ENCODE measurements around the gene FBLIM1. TPM values are rescaled to one million over a fixed set of nuclear protein-coding genes. Genes with fewer than 3 reads are reported as not detected.

FBLIM1 gene
- total and polyA plus RNA-seq, 3 donors from 2014 or later: 23.3 to 52.5 (median 32.8) TPM

- DNase-seq: no peak
- Histone ChIP-seq H3K27me3 (no peaks in the 10 kb centered on the region), H3K27ac (no peak overlapping the region), H3K36me3 (ENCODE audit: low read depth, missing control alignments) (no peaks in the 10 kb centered on the region), H3K9me3 (no peaks in the 10 kb centered on the region), H3K4me1 (no peaks in the 10 kb centered on the region), H3K4me3 (no peak overlapping the region)
- TF ChIP-seq POLR2A (IDR thresholded peaks at IDR 0.05) (no peak), CTCF (IDR thresholded peaks at IDR 0.05) (no peak)
- 88 to 90% methylated on average over 7 of the region's 7 CpGs for WGBS, 2 donors
- intact Hi-C loops (cut with DNase I; ENCODE audit: low total_unique reads): no loop called here
These were observed 19.5 kb downstream of the FBLIM1 start for GRCh38 chr1:15777909-15778707.

DNA sequence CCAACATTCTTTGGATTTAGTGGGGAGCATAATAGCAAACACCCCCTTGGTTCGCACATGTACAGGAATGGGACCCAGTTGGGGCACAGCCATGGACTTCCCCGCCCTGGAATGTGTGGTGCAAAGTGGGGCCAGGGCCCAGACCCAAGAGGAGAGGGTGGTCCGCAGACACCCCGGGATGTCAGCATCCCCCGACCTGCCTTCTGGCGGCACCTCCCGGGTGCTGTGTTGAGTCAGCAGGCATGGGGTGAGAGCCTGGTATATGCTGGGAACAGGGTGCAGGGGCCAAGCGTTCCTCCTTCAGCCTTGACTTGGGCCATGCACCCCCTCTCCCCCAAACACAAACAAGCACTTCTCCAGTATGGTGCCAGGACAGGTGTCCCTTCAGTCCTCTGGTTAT is 27.1 kb downstream of the FBLIM1 start:
- Histone ChIP-seq H3K27ac (no peak overlapping the region), H3K36me3 (ENCODE audit: low read depth, missing control alignments) (no peaks in the 10 kb centered on the region), H3K4me1 (peaks cover 6% of the 10 kb centered on the region), H3K27me3 (no peaks in the 10 kb centered on the region), H3K4me3 (no peak overlapping the region), H3K9me3 (no peaks in the 10 kb centered on the region)
- TF ChIP-seq POLR2A (IDR thresholded peaks at IDR 0.05) (no peak), CTCF (IDR thresholded peaks at IDR 0.05) (no peak)
- intact Hi-C loops (cut with DNase I; ENCODE audit: low total_unique reads): no loop called here
- DNase-seq: no peak
- whole genome bisulfite sequencing, 2 donors: 81 to 92% methylated on average over 4 to 8 of the region's 8 CpGs

GRCh38 chr1:15786581-15786980 is 28.0 kb downstream of the FBLIM1 start:
- peaks cover 6% of the 10 kb centered on the region for H3K4me1 ChIP-seq
- TF ChIP-seq POLR2A (IDR thresholded peaks at IDR 0.05): no peak
- TF ChIP-seq CTCF (IDR thresholded peaks at IDR 0.05): no peak
- no peaks in the 10 kb centered on the region for H3K27me3 ChIP-seq
- H3K9me3 ChIP-seq: no peaks in the 10 kb centered on the region
- intact Hi-C loops (cut with DNase I; ENCODE audit: low total_unique reads): no loop called here
- H3K27ac ChIP-seq: no peak overlapping the region
- 70 to 89% methylated on average over 8 to 9 of the region's 10 CpGs for WGBS, 2 donors
- DNase-seq: peak; percentile 33
- H3K4me3 ChIP-seq: no peak overlapping the region
- H3K36me3 ChIP-seq (ENCODE audit: low read depth, missing control alignments): no peaks in the 10 kb centered on the region

GRCh38 chr1:15788624-15789301 is 30.2 kb downstream of the FBLIM1 start:
- Histone ChIP-seq H3K27me3 (no peaks in the 10 kb centered on the region), H3K9me3 (no peaks in the 10 kb centered on the region), H3K36me3 (ENCODE audit: low read depth, missing control alignments) (no peaks in the 10 kb centered on the region), H3K4me3 (no peak overlapping the region), H3K27ac (no peak overlapping the region), H3K4me1 (peaks cover 6% of the 10 kb centered on the region)
- intact Hi-C loops (cut with DNase I; ENCODE audit: low total_unique reads): no loop called here
- no peak for TF ChIP-seq POLR2A (IDR thresholded peaks at IDR 0.05)
- no peak for DNase-seq
- WGBS, 2 donors: 75 to 77% methylated on average over 13 of the region's 13 CpGs

GRCh38 chr1:15796086-15796462 is 37.5 kb downstream of the FBLIM1 start:
- TF ChIP-seq POLR2A (IDR thresholded peaks at IDR 0.05) (no peak), CTCF (IDR thresholded peaks at IDR 0.05) (no peak)
- no peaks in the 10 kb centered on the region for H3K9me3 ChIP-seq

More at GRCh38 chr1:15796086-15796462, 37.5 kb downstream of the FBLIM1 start:
- H3K4me3 ChIP-seq: no peak overlapping the region
- H3K36me3 ChIP-seq (ENCODE audit: low read depth, missing control alignments): no peaks in the 10 kb centered on the region
- no peak for DNase-seq
- intact Hi-C loops (cut with DNase I; ENCODE audit: low total_unique reads): no loop called here
- H3K4me1 ChIP-seq: peaks cover 33% of the 10 kb centered on the region
- H3K27me3 ChIP-seq: no peaks in the 10 kb centered on the region
- no peak overlapping the region for H3K27ac ChIP-seq
- WGBS, 2 donors: 91 to 100% methylated on average over 2 of the region's 2 CpGs

Measured in testis (tissue), 3 donors.